Measurements from ENCODE around the gene ADAM33. TPM values are rescaled to one million over a fixed set of nuclear protein-coding genes. Genes with fewer than 3 reads are reported as not detected.

The ADAM33 gene
- total RNA-seq, 4 donors from 2014 or later = 27.3 to 94.4 (median 51.9) TPM

GRCh38 chr20:3701061-3701998, 19.5 kb upstream of the ADAM33 start:
- ATAC-seq (ENCODE audit: low FRiP score) (no peak), DNase-seq (ENCODE audit: low spot score) (no peak)
- TF ChIP-seq, protein P1, sequence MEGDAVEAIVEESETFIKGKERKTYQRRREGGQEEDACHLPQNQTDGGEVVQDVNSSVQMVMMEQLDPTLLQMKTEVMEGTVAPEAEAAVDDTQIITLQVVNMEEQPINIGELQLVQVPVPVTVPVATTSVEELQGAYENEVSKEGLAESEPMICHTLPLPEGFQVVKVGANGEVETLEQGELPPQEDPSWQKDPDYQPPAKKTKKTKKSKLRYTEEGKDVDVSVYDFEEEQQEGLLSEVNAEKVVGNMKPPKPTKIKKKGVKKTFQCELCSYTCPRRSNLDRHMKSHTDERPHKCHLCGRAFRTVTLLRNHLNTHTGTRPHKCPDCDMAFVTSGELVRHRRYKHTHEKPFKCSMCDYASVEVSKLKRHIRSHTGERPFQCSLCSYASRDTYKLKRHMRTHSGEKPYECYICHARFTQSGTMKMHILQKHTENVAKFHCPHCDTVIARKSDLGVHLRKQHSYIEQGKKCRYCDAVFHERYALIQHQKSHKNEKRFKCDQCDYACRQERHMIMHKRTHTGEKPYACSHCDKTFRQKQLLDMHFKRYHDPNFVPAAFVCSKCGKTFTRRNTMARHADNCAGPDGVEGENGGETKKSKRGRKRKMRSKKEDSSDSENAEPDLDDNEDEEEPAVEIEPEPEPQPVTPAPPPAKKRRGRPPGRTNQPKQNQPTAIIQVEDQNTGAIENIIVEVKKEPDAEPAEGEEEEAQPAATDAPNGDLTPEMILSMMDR (IDR thresholded peaks at IDR 0.05) = no peak

DNA sequence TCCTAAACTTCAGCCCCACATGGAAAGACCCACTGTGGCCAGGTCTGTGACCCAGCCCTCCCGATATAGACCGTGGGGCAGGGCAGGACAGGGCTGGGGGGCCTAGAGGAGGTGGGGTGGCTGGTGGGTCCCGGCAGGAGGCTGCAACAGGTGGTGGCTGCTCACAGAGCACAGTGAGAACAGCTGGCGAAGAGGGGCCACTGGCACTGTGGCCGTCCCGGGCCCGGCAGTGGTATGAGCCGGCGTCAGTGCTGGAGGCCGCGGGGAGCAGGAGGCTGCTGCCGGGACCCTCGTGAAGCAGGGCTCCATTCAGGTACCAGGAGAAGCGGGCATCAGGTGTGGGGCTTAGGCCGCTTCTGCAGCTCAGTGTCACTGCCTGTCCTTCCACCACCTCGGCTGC, 17.2 kb upstream of the ADAM33 start:
- DNase-seq (ENCODE audit: low spot score) (no peak), ATAC-seq (ENCODE audit: low FRiP score) (no peak)
- TF ChIP-seq, protein P1 (IDR thresholded peaks at IDR 0.05) = no peak

DNA sequence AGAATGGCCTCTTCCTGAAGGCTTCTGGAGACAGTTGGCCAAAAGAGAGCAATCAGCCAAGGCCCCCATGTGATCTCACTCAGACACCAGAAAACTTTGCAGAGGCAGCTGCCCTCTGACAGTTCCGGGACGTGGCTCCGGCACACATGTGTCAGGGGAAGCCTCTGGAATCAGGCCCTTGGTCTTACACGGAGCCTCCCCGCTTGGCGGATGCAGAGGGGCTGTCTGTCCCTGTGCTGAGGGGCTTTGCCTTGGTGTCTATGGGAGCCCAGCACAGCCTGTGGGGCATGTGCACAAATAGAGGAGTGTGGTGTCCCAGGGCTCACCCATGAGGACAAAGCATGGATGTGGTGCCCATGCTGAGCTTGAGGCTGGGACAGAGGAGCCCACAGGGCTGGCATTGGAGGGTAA, 16.8 kb upstream of the ADAM33 start:
- no peak for DNase-seq (ENCODE audit: low spot score)

DNA sequence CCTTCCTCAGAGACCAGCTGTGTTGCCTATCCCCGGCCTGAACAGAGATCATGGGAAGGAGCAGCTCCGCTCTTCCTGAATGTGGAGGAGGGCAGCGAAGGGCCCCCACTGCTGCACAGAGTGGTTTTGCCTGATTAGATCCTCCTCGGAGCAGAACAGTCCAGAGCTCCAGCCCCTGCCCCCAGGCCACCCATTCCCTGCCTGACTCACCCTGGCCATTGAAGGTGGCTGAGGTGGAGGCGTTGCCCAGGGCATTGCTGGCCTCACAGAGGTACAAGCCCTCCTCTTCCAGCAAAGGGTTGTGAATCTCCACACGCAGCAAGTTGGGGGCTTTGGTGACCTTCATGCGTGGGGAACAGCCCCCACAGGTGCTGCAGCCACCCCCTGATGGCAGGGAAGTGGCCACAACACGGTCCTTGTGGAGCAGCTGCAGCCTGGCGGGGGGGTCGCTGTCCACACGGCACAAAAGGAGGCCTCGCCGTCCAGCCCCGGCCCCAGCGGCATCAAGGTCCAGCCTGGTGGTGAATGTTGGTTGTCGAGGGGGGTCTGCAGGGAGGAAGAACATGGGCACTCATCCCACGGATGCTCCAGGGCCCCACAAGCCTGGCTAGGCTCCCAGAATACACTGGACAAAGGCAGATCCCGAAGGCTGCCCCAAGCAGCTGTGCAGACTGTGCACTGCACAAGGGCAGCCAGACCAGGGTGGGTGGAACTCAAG, 15.9 kb upstream of the ADAM33 start:
- TF ChIP-seq, protein P1 (IDR thresholded peaks at IDR 0.05) = no peak
- ATAC-seq (ENCODE audit: low FRiP score) = no peak
- no peak for DNase-seq (ENCODE audit: low spot score)

More for the DNA sequence above, 16.8 kb upstream of the ADAM33 start:
- no peak for ATAC-seq (ENCODE audit: low FRiP score)
- TF ChIP-seq, protein P1 (IDR thresholded peaks at IDR 0.05) = no peak

GRCh38 chr20:3696745-3697587, 15.2 kb upstream of the ADAM33 start:
- TF ChIP-seq, protein P1 (IDR thresholded peaks at IDR 0.05) = no peak
- ATAC-seq (ENCODE audit: low FRiP score) (no peak), DNase-seq (ENCODE audit: low spot score) (no peak)

DNA sequence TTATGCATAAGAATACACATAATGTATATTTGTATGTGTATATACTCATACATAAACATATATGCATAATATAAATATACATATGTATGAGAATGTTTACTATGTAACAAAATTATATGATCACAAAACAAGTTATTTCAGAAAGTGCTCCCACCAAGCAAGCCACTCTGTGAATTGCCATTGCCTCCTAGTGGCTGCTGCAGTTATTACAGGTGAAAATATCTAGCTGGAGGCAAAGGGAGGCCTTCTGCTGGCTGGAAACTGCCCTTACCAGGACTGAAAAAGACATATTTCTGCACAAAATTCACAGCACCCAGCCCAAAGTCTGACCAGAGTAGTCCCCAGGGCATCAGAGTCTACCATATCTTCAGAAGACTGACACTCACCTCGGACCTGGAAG, 14.4 kb upstream of the ADAM33 start:
- DNase-seq (ENCODE audit: low spot score) (no peak), ATAC-seq (ENCODE audit: low FRiP score) (no peak)
- TF ChIP-seq, protein P1 (IDR thresholded peaks at IDR 0.05) = no peak
